CD4-positive, CD25-positive, alpha-beta regulatory T cell (primary cell): ENCODE data around the gene CNPY1. TPM values are rescaled to one million over a fixed set of nuclear protein-coding genes. Genes with fewer than 3 reads are reported as not detected.

Experiments
- ATAC-seq, 2 donors: fragments of 150-1000 bp; cut with Tn5 transposase; one replicate each; pipeline ENCODE4 v1.10.0; 2021; ENCODE audit warnings: low read depth in 2 of 2, moderate number of reproducible peaks in 2 of 2, moderate library complexity in 1 of 2
- DNase-seq, 3 donors: peaks; one replicate each; pipeline versions ENCODE4 v3.0.0 to v3.0.0-alpha.2; 2012 to 2022; ENCODE audit warnings: mixed read lengths in 1 of 3
- H3K27ac ChIP-seq: one replicate; pipeline ENCODE4 v1.7.0; 2013; ENCODE audit warnings: mild to moderate bottlenecking, low read length; ENCODE audit not compliant: insufficient read depth, poor library complexity, severe bottlenecking
- H3K27me3 ChIP-seq: one replicate; pipeline ENCODE4 v1.7.0; 2013; ENCODE audit warnings: low read length; ENCODE audit not compliant: control insufficient read depth, insufficient read depth
- H3K36me3 ChIP-seq: one replicate; pipeline ENCODE4 v1.7.0; 2013; ENCODE audit warnings: mild to moderate bottlenecking, low read length, moderate library complexity; ENCODE audit not compliant: control insufficient read depth, insufficient read depth
- H3K4me1 ChIP-seq: 2 replicates; pipeline ENCODE4 v1.7.0; 2013; ENCODE audit warnings: mild to moderate bottlenecking, low read length; ENCODE audit not compliant: insufficient read depth, control insufficient read depth, poor library complexity, severe bottlenecking
- H3K4me3 ChIP-seq: one replicate; pipeline ENCODE4 v1.7.0; 2013; ENCODE audit warnings: low read depth, mild to moderate bottlenecking, low read length, moderate library complexity
- H3K9me3 ChIP-seq, 2 experiments: 1 replicate in 1 of 2; 2 replicates in 1 of 2; pipeline ENCODE4 v1.7.0; 2013; ENCODE audit warnings: low read length in 2 of 2, mild to moderate bottlenecking in 1 of 2, moderate library complexity in 1 of 2; ENCODE audit not compliant: control insufficient read depth in 2 of 2
- H3K27ac Mint-ChIP-seq, 3 donors: one replicate each; pipeline ENCODE4 v1.8.0; 2020 to 2022; ENCODE audit warnings: mild to moderate bottlenecking in 3 of 3, mixed read lengths in 3 of 3, moderate library complexity in 2 of 3
- H3K27me3 Mint-ChIP-seq: one replicate; pipeline ENCODE4 v1.8.0; 2022; ENCODE audit warnings: mild to moderate bottlenecking, mixed read lengths
- H3K36me3 Mint-ChIP-seq: one replicate; pipeline ENCODE4 v1.8.0; 2020; ENCODE audit warnings: mixed read lengths
- H3K4me1 Mint-ChIP-seq, 4 donors: one replicate each; pipeline ENCODE4 v1.8.0; 2020 to 2022; ENCODE audit warnings: mixed read lengths in 4 of 4, mild to moderate bottlenecking in 1 of 4
- H3K4me3 Mint-ChIP-seq, 4 donors: one replicate each; pipeline ENCODE4 v1.8.0; 2020 to 2022; ENCODE audit warnings: mild to moderate bottlenecking in 4 of 4, mixed read lengths in 4 of 4, moderate library complexity in 3 of 4
- H3K9me3 Mint-ChIP-seq, 7 donors: one replicate each; pipeline ENCODE4 v1.8.0; 2020 to 2022; ENCODE audit warnings: mixed read lengths in 7 of 7, mild to moderate bottlenecking in 3 of 7, moderate library complexity in 2 of 7
- polyA plus RNA-seq, 4 donors: library from polyadenylated mRNA; unstranded; fragments of 300-500 nt; fragmentation: Illumina TruSeq; gene quantifications; one replicate each; pipeline ENCODE4 v1.2.3, GENCODE V29; 2021
- total RNA-seq: library from RNA; stranded (reverse); gene quantifications from one replicate; pipeline ENCODE4 v1.2.3, GENCODE V29; 2022

The CNPY1 gene
- total and polyA plus RNA-seq, 5 donors from 2014 or later = not detected

GRCh38 chr7:155513543-155514285 lies 32.6 kb downstream of the CNPY1 start:
- H3K27me3 ChIP-seq = peaks cover 33% of the 10 kb centered on the region
- no peaks in the 10 kb centered on the region for H3K36me3 Mint-ChIP-seq

GRCh38 chr7:155512246-155512887 lies 34.0 kb downstream of the CNPY1 start:
- ATAC-seq (no peak), DNase-seq (no peak)
- Histone ChIP-seq H3K4me1 (peaks cover 4% of the 10 kb centered on the region), H3K27ac (no peak overlapping the region), H3K36me3 (no peaks in the 10 kb centered on the region), H3K4me3 (no peak overlapping the region), H3K9me3 (no peaks in the 10 kb centered on the region), H3K27me3 (peaks cover 46% of the 10 kb centered on the region)
- Mint-ChIP-seq H3K4me3 (no peak overlapping the region), H3K27me3 (peaks cover 70% of the 10 kb centered on the region), H3K36me3 (no peaks in the 10 kb centered on the region), H3K27ac (no peak overlapping the region), H3K4me1 (peaks cover 0 to 20% (median 8%) of the 10 kb centered on the region in 4 donors), H3K9me3 (peaks cover 0 to 5% (median 0%) of the 10 kb centered on the region in 7 donors)

More at GRCh38 chr7:155513543-155514285, 32.6 kb downstream of the CNPY1 start:
- Histone ChIP-seq H3K4me1 (peaks cover 4% of the 10 kb centered on the region), H3K36me3 (no peaks in the 10 kb centered on the region), H3K9me3 (no peaks in the 10 kb centered on the region), H3K27ac (no peak overlapping the region), H3K4me3 (no peak overlapping the region)
- Mint-ChIP-seq H3K27ac (no peak overlapping the region), H3K4me3 (no peak overlapping the region), H3K9me3 (peaks cover 0 to 5% (median 0%) of the 10 kb centered on the region in 7 donors), H3K27me3 (peaks cover 63% of the 10 kb centered on the region), H3K4me1 (peaks cover 0 to 17% (median 6%) of the 10 kb centered on the region in 4 donors)
- ATAC-seq (no peak), DNase-seq (no peak)

- DNase-seq (no peak), ATAC-seq (no peak)
- Mint-ChIP-seq H3K27me3 (peaks cover 77% of the 10 kb centered on the region), H3K4me1 (peaks cover 0 to 26% (median 13%) of the 10 kb centered on the region in 4 donors), H3K36me3 (no peaks in the 10 kb centered on the region), H3K27ac (no peak overlapping the region), H3K4me3 (no peak overlapping the region), H3K9me3 (peaks cover 0 to 10% (median 2%) of the 10 kb centered on the region in 7 donors)
- no peak overlapping the region for H3K4me3 ChIP-seq
- H3K9me3 ChIP-seq = no peaks in the 10 kb centered on the region
- H3K27me3 ChIP-seq = peaks cover 52% of the 10 kb centered on the region
- peaks cover 4% of the 10 kb centered on the region for H3K4me1 ChIP-seq
- H3K27ac ChIP-seq = no peak overlapping the region
- H3K36me3 ChIP-seq = no peaks in the 10 kb centered on the region
Measured at GRCh38 chr7:155511702-155511996, 34.7 kb downstream of the CNPY1 start.

GRCh38 chr7:155510975-155511701 lies 35.2 kb downstream of the CNPY1 start:
- H3K9me3 Mint-ChIP-seq = peaks cover 0 to 11% (median 2%) of the 10 kb centered on the region in 7 donors
- peak overlapping the region in 1 of 3 donors; percentile 32 for H3K27ac Mint-ChIP-seq
- Histone ChIP-seq H3K27me3 (peaks cover 55% of the 10 kb centered on the region), H3K4me3 (no peak overlapping the region), H3K9me3 (no peaks in the 10 kb centered on the region), H3K36me3 (no peaks in the 10 kb centered on the region), H3K4me1 (peaks cover 4% of the 10 kb centered on the region), H3K27ac (no peak overlapping the region)
- H3K36me3 Mint-ChIP-seq = no peaks in the 10 kb centered on the region
- ATAC-seq (no peak), DNase-seq (no peak)
- H3K4me1 Mint-ChIP-seq = peaks cover 0 to 27% (median 14%) of the 10 kb centered on the region in 4 donors
- no peak overlapping the region for H3K4me3 Mint-ChIP-seq
- H3K27me3 Mint-ChIP-seq = peaks cover 82% of the 10 kb centered on the region

GRCh38 chr7:155509725-155510551 lies 36.4 kb downstream of the CNPY1 start:
- H3K27me3 Mint-ChIP-seq = peaks cover 85% of the 10 kb centered on the region
- Histone ChIP-seq H3K4me1 (peaks cover 4% of the 10 kb centered on the region), H3K27me3 (peaks cover 66% of the 10 kb centered on the region), H3K9me3 (no peaks in the 10 kb centered on the region), H3K4me3 (no peak overlapping the region), H3K36me3 (no peaks in the 10 kb centered on the region), H3K27ac (no peak overlapping the region)
- peaks cover 0 to 11% (median 2%) of the 10 kb centered on the region in 7 donors for H3K9me3 Mint-ChIP-seq
- peaks cover 0 to 29% (median 14%) of the 10 kb centered on the region in 4 donors for H3K4me1 Mint-ChIP-seq
- no peak overlapping the region for H3K27ac Mint-ChIP-seq
- no peaks in the 10 kb centered on the region for H3K36me3 Mint-ChIP-seq
- ATAC-seq = no peak
- no peak for DNase-seq
- peak overlapping the region in 1 of 4 donors; percentile 67 for H3K4me3 Mint-ChIP-seq

GRCh38 chr7:155509359-155509724 lies 37.0 kb downstream of the CNPY1 start:
- H3K9me3 ChIP-seq = no peaks in the 10 kb centered on the region
- Mint-ChIP-seq H3K9me3 (peaks cover 0 to 11% (median 2%) of the 10 kb centered on the region in 7 donors), H3K4me3 (peak overlapping the region in 3 of 4 donors; percentile 2 to 52 (median 27)), H3K4me1 (peaks cover 0 to 29% (median 14%) of the 10 kb centered on the region in 4 donors), H3K27me3 (peaks cover 91% of the 10 kb centered on the region), H3K27ac (no peak overlapping the region), H3K36me3 (no peaks in the 10 kb centered on the region)
- DNase-seq = no peak
- H3K4me1 ChIP-seq = peaks cover 4% of the 10 kb centered on the region
- H3K27me3 ChIP-seq = peaks cover 72% of the 10 kb centered on the region
- H3K4me3 ChIP-seq = no peak overlapping the region
- ATAC-seq = no peak
- no peak overlapping the region for H3K27ac ChIP-seq
- no peaks in the 10 kb centered on the region for H3K36me3 ChIP-seq
